ENCODE results near the gene BSDC1. TPM values are rescaled to one million over a fixed set of nuclear protein-coding genes. Genes with fewer than 3 reads are reported as not detected.
"Not testable (repeated sequence)": the region's sequence is repeated elsewhere in the genome, so short reads cannot be mapped to it uniquely, and the experiment has no call there.

The BSDC1 gene
- total RNA-seq, 2 experiments from 2014 or later = 52.5 to 52.6 TPM

DNA sequence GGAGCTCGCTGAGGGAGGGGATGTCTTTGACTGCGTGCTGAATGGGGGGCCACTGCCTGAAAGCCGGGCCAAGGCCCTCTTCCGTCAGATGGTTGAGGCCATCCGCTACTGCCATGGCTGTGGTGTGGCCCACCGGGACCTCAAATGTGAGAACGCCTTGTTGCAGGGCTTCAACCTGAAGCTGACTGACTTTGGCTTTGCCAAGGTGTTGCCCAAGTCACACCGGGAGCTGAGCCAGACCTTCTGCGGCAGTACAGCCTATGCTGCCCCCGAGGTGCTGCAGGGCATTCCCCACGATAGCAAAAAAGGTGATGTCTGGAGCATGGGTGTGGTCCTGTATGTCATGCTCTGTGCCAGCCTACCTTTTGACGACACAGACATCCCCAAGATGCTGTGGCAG, 30.5 kb downstream of the BSDC1 start:
- POLR2A ChIA-PET = interaction anchor here (1.1 kb wide), 1 partner anchor 9 kb away, joined by 4 read pairs; no protein-coding TSS in a partner anchor
- DNase-seq = no peak
- H3K4me1 Mint-ChIP-seq = peaks cover 14% of the 10 kb centered on the region
- H3K9me3 Mint-ChIP-seq = no peaks in the 10 kb centered on the region
- no peak overlapping the region for H3K27ac Mint-ChIP-seq
- no peak overlapping the region for H3K4me3 Mint-ChIP-seq
- CTCF ChIA-PET = interaction anchor here (0.6 kb wide), 1 partner anchor 234 kb away, joined by 3 read pairs; no protein-coding TSS in a partner anchor
- H3K36me3 Mint-ChIP-seq (ENCODE audit: low read depth) = peaks cover 25% of the 10 kb centered on the region
- peaks cover 7% of the 10 kb centered on the region for H3K27me3 Mint-ChIP-seq

DNA sequence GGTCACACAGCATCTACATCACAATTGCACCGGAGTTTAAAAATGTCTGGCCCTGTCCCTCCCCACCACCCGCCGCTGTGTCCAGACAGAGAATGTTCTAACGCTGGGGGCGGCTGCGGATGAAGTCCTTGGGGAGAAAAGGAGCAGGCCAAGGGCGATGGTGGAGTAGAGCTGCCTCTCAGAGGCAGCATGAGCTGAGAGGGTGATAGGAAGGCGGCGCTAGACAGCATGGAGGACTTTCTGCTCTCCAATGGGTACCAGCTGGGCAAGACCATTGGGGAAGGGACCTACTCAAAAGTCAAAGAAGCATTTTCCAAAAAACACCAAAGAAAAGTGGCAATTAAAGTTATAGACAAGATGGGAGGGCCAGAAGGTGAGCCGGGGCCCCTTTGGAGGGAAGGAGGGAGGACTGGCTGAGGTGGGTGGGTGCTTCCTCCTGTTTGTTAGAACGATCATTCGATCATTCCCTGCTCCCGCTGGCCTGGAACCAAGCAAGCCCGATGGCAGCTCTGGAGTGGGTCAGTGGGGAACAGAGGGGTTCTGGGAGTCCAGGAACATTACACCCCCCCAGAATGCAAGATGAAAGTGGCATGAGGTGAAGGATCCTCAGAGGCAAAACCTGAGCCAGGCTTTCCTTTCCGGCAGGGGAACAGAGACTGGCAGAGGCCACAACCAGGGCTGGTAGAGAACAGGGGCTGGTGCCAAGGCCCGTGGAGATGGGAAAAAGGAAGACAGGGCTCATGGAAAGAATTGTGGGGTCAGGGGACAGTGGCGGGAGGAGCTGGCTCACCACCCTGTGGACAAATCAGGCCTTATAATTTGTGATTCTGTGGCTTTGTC, 31.5 kb downstream of the BSDC1 start, which contains the start of the genes FAM229A and TSSK3:
Gene FAM229A (minus strand): TSS at position 12 of the 840 bp plus-strand sequence. CDS start 394 bp downstream, outside the sequence.
Gene TSSK3 (plus strand): TSS at position 66 of the 840 bp plus-strand sequence. CDS start 163 bp downstream, at position 229.
- H3K27me3 Mint-ChIP-seq = peaks cover 7% of the 10 kb centered on the region
- DNase-seq = no peak
- no peak within 1 kb of the TSS for H3K27ac Mint-ChIP-seq
- ChIA-PET POLR2A (interaction anchor here (1.0 to 1.1 kb wide), 2 partner anchors 8 to 27 kb away, joined by 3 to 4 read pairs; partner anchors contain the start of gene MARCKSL1), CTCF (no interaction called here)
- H3K36me3 Mint-ChIP-seq (ENCODE audit: low read depth) = peaks cover 21% of the 10 kb centered on the region
- H3K4me3 Mint-ChIP-seq = no peak within 1 kb of the TSS
- H3K4me1 Mint-ChIP-seq = peaks cover 14% of the 10 kb centered on the region
- H3K9me3 Mint-ChIP-seq = no peaks in the 10 kb centered on the region

DNA sequence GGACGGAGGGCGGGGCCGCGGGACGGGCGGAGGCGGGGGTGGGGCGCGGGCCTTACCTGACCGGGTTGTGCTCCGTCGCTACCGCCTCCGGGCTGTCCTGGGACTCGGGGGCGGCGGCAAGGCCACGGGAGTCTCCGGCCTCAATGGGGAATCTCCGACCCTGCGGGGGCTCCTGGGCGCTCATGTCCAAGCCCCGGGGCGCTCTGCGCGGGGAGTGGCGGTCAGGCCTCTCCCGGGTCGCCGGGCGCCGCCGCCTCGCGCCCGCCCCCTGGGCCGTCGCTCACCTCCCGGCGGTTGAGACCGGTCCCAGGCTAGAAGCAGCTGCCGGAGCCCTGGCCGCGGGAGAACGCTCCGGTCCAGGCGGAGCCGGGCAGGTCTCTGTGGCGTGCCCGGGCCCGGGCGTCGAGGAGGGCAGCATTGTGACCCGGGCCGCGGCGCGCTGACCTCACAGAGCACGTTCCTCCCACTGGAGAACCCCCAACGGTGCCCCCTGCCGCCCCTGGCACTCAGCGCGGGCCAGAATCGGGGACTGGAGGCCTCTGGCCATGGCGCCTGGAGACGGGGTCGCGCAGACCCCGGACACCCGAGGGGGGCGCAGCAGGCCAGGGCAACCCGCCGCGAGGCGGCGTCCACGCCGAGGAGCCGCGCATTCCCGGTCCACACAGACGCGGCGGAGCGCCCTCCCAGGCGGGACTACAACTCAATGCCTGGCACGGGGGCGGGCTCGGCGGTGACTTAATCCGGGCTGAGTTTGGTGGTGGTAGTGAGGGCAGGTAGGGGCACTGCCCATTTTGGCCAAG, 32.4 kb downstream of the BSDC1 start:
- no peaks in the 10 kb centered on the region for H3K9me3 Mint-ChIP-seq
- peaks cover 14% of the 10 kb centered on the region for H3K4me1 Mint-ChIP-seq
- peaks cover 7% of the 10 kb centered on the region for H3K27me3 Mint-ChIP-seq
- H3K27ac Mint-ChIP-seq = no peak overlapping the region
- no peak overlapping the region for H3K4me3 Mint-ChIP-seq
- peaks cover 21% of the 10 kb centered on the region for H3K36me3 Mint-ChIP-seq (ENCODE audit: low read depth)
- CTCF ChIA-PET = no interaction called here
- no peak for DNase-seq
- POLR2A ChIA-PET = no interaction called here

DNA sequence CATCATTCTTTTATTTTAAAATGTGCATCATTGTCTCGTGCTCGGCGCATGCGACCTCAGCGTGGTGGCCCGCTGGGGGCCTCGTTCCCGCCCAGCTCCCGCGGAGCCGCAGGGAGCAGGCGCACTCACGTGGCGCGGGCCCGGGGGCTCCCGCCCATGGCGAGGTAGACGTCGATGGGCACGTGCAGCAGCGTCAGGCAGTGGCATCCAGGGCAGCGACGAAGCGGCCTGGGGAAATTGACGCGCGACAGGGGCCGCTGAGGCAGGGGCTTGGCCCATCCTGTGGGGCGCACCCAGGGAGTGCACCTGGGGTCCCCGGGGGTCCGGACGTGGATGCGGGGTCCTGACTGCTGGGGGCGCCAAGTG, 33.0 kb downstream of the BSDC1 start:
- ChIA-PET CTCF (no interaction called here), POLR2A (no interaction called here)
- H3K9me3 Mint-ChIP-seq = no peaks in the 10 kb centered on the region
- H3K27me3 Mint-ChIP-seq = peaks cover 7% of the 10 kb centered on the region
- peaks cover 17% of the 10 kb centered on the region for H3K36me3 Mint-ChIP-seq (ENCODE audit: low read depth)
- no peak overlapping the region for H3K4me3 Mint-ChIP-seq
- no peak for DNase-seq
- no peak overlapping the region for H3K27ac Mint-ChIP-seq
- peaks cover 14% of the 10 kb centered on the region for H3K4me1 Mint-ChIP-seq

DNA sequence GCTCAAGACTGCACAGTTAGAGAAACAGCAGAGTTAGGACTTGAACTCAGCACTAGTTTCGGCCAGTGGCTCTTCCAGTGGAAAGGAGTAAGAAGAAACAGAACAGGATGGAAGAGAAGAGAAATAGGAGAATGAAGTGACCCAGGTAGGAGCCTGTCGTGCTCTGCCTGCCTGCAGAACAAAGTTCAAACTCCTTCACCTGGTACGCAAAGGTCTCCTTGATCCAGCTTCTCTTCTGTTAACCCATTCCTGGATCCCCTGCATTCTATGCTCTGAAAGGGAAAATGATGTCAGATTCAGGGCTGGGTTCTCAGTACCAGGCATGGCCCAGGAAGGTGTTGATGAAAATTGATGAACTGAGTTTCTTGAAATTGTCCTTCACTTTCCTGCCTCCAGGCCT, 35.8 kb downstream of the BSDC1 start:
- H3K27me3 Mint-ChIP-seq = peaks cover 11% of the 10 kb centered on the region
- ChIA-PET CTCF (interaction anchor here (0.7 to 0.8 kb wide), 2 partner anchors 42 to 110 kb away, joined by 3 read pairs; no protein-coding TSS in a partner anchor), POLR2A (no interaction called here)
- no peak for DNase-seq
- H3K27ac Mint-ChIP-seq = no peak overlapping the region
- no peaks in the 10 kb centered on the region for H3K9me3 Mint-ChIP-seq
- H3K4me3 Mint-ChIP-seq = no peak overlapping the region
- peaks cover 15% of the 10 kb centered on the region for H3K4me1 Mint-ChIP-seq
- peaks cover 12% of the 10 kb centered on the region for H3K36me3 Mint-ChIP-seq (ENCODE audit: low read depth)

- no peaks in the 10 kb centered on the region for H3K9me3 Mint-ChIP-seq
- peaks cover 11% of the 10 kb centered on the region for H3K27me3 Mint-ChIP-seq
- no peak overlapping the region for H3K4me3 Mint-ChIP-seq
- POLR2A ChIA-PET = no interaction called here
- peaks cover 20% of the 10 kb centered on the region for H3K4me1 Mint-ChIP-seq
- DNase-seq = no peak
- H3K36me3 Mint-ChIP-seq (ENCODE audit: low read depth) = peaks cover 4% of the 10 kb centered on the region
- H3K27ac Mint-ChIP-seq = no peak overlapping the region
- CTCF ChIA-PET = interaction anchor here (0.7 kb wide), 1 partner anchor 43 kb away, joined by 3 read pairs; no protein-coding TSS in a partner anchor
Observed at GRCh38 chr1:32357614-32358013, 36.6 kb downstream of the BSDC1 start.

DNA sequence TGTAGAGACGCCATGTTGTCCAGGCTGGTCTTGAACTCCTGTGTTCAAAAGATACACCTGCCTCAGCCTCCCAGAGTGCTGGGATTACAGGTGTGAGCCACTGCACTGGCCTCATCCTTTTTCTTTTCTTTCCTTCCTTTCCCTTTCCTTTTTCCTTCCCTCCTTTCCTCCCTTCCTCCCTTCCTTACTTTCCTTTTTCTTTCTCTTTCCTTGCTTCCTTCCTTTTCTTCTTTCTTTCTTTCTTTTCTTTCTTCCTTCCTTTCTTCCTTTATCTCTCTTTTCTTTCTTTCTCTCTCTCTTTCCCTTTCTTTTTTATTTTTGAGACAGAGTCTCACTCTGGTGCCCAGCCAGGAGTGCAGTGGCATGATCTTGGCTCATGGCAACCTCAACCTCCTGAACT, 37.8 kb downstream of the BSDC1 start:
- no peak for DNase-seq
- Mint-ChIP-seq H3K4me3 (no peak overlapping the region), H3K27ac (no peak overlapping the region), H3K4me1 (peaks cover 20% of the 10 kb centered on the region), H3K9me3 (no peaks in the 10 kb centered on the region), H3K27me3 (peaks cover 6% of the 10 kb centered on the region), H3K36me3 (ENCODE audit: low read depth) (no peaks in the 10 kb centered on the region)
- CTCF ChIA-PET = no interaction called here
- POLR2A ChIA-PET = no interaction called here

DNA sequence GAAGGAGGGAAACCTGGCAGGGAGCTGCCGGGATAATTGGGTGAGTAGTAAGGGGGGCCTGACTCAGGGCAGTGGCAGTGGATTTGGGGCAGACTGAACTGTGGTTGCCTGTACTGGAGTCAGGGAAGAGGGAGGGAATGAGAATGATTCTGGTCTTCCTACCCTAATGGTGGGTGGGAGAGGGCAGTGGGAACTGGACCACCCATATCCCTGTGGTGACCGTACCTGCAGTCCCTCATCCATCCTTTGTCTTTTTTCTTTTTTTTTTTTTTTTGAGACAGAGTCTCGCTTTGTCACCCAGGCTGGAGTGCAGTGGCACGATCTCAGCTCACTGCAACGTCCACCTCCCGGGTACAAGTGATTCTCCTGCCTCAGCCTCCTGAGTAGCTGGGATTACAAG, 38.5 kb downstream of the BSDC1 start:
- DNase-seq; H3K9me3 Mint-ChIP-seq; H3K27me3 Mint-ChIP-seq; H3K27ac Mint-ChIP-seq; POLR2A ChIA-PET; H3K4me3 Mint-ChIP-seq; H3K36me3 Mint-ChIP-seq (ENCODE audit: low read depth): not testable (repeated sequence)
- CTCF ChIA-PET = interaction anchor here (1.0 kb wide), 1 partner anchor 44 kb away, joined by 3 read pairs; no protein-coding TSS in a partner anchor
- H3K4me1 Mint-ChIP-seq = peaks cover 22% of the 10 kb centered on the region

- Mint-ChIP-seq H3K27me3 (peaks cover 3% of the 10 kb centered on the region), H3K4me3 (no peak overlapping the region), H3K4me1 (peaks cover 31% of the 10 kb centered on the region), H3K36me3 (ENCODE audit: low read depth) (no peaks in the 10 kb centered on the region), H3K9me3 (peaks cover 3% of the 10 kb centered on the region), H3K27ac (no peak overlapping the region)
- DNase-seq = no peak
- CTCF ChIA-PET = interaction anchor here (0.9 to 1.3 kb wide), 4 partner anchors 18 to 138 kb away, joined by 3 to 6 read pairs (median 4); no protein-coding TSS in a partner anchor
- POLR2A ChIA-PET = interaction anchor here (0.7 to 2.0 kb wide), 5 partner anchors 9 to 104 kb away, joined by 3 to 5 read pairs (median 3); no protein-coding TSS in a partner anchor
Observed at GRCh38 chr1:32353886-32354570, 40.2 kb downstream of the BSDC1 start.

- H3K4me1 Mint-ChIP-seq = peaks cover 37% of the 10 kb centered on the region
- DNase-seq = no peak
- no peaks in the 10 kb centered on the region for H3K36me3 Mint-ChIP-seq (ENCODE audit: low read depth)
- POLR2A ChIA-PET = interaction anchor here (0.9 to 3.9 kb wide), 5 partner anchors 9 to 103 kb away, joined by 3 to 24 read pairs (median 3); partner anchors contain the start of gene MARCKSL1
- H3K27me3 Mint-ChIP-seq = peaks cover 3% of the 10 kb centered on the region
- H3K4me3 Mint-ChIP-seq = no peak overlapping the region
- CTCF ChIA-PET = interaction anchor here (0.9 to 1.2 kb wide), 2 partner anchors 18 to 34 kb away, joined by 3 to 5 read pairs; no protein-coding TSS in a partner anchor
- H3K27ac Mint-ChIP-seq = no peak overlapping the region
- H3K9me3 Mint-ChIP-seq = peaks cover 3% of the 10 kb centered on the region
Observed at GRCh38 chr1:32353431-32353830, 40.8 kb downstream of the BSDC1 start.

DNA sequence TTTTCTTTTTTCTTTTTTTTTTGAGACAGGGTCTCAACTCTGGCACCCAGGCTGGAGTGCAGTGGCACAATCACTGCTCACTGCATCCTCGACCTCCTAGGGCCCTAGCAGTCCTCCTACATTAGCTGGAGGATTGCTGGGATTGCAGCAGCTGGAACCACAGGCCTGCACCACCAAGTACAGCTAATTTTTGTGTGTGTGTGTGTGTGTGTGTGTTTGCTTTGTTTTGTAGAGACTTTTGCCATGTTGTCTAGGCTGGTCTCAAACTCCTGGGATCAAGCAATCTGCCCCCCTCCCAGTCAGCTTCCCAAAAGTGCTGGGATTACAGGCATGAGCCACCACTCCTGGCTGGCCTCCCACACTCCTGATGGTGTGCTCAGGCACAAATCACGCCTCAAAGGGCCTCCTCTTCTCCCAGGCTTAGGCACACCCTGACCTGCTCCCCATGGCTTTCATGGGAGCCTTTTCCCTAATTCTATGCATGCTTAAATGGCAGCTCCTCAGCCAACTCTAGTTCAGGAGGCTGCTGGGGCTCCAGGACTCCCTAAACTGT, 41.3 kb downstream of the BSDC1 start:
- Mint-ChIP-seq H3K4me3 (no peak overlapping the region), H3K9me3 (peaks cover 3% of the 10 kb centered on the region), H3K27ac (no peak overlapping the region), H3K27me3 (peaks cover 3% of the 10 kb centered on the region), H3K36me3 (ENCODE audit: low read depth) (no peaks in the 10 kb centered on the region), H3K4me1 (peaks cover 42% of the 10 kb centered on the region)
- CTCF ChIA-PET = interaction anchor here (1.0 to 1.2 kb wide), 3 partner anchors 17 to 104 kb away, joined by 3 to 4 read pairs (median 3); partner anchors contain the start of gene MARCKSL1
- DNase-seq = no peak
- POLR2A ChIA-PET = interaction anchor here (0.8 to 3.9 kb wide), 9 partner anchors 8 to 172 kb away, joined by 3 to 24 read pairs (median 3); partner anchors contain the start of genes BSDC1 and MARCKSL1

DNA sequence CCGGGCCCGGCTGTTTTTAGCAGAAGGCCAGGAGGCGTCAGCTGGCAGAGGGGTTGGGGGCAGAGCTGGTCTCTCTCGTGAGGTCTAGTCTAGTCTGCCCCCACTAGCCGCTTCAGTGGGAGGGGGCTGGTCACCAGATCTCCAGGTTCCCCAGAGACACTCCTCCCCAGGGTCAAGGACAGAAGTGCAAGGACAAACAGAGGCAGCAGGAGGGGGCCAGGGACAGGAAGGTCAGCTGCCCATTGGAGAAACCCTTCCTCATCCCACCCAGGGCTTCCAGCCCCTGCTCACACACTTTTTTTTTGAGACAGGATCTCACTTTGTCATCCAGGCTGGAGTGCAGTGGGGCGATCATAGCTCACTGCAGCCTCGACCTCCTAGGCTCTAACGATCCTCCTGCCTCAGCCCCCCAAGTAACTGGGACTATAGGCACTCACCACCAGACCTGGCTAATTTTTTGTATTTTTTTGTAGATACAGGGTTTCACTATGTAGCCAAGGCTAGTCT, 41.9 kb downstream of the BSDC1 start:
- Mint-ChIP-seq H3K27ac (no peak overlapping the region), H3K4me3 (peak overlapping the region; percentile 46), H3K27me3 (peaks cover 3% of the 10 kb centered on the region), H3K36me3 (ENCODE audit: low read depth) (no peaks in the 10 kb centered on the region), H3K4me1 (peaks cover 42% of the 10 kb centered on the region), H3K9me3 (peaks cover 3% of the 10 kb centered on the region)
- POLR2A ChIA-PET = interaction anchor here (0.8 to 3.9 kb wide), 9 partner anchors 7 to 171 kb away, joined by 3 to 24 read pairs (median 4); partner anchors contain the start of genes BSDC1, LCK and MARCKSL1
- no peak for DNase-seq
- CTCF ChIA-PET = interaction anchor here (1.0 to 1.2 kb wide), 3 partner anchors 16 to 104 kb away, joined by 3 to 4 read pairs (median 3); partner anchors contain the start of gene MARCKSL1

All from activated CD4-positive, alpha-beta memory T cell treated with anti-CD3 and anti-CD28 coated beads, Interleukin-2, amount 10 ng/mL, durations not matched to agents 7 days and 5 days (primary cell).